AG04450 (cell line): ENCODE measurements around the gene ABLIM1. TPM values are rescaled to one million over a fixed set of nuclear protein-coding genes. Genes with fewer than 3 reads are reported as not detected.

Experiments
- CTCF ChIA-PET: fragments of 300-600, 350-600 bp; formaldehyde crosslinking; extraction: SDS; loops from one replicate; lab custom pipeline; 2022; ENCODE audit warnings: antibody characterized with exemption, inconsistent platforms; lab: Charles Lee
- POLR2A ChIA-PET: fragments of 350-600 bp; formaldehyde crosslinking; extraction: SDS; loops from one replicate; lab custom pipeline; 2021; ENCODE audit warnings: antibody characterized with exemption, inconsistent platforms; lab: Yijun Ruan, JAX
- DNase-seq: peaks from one replicate; pipeline ENCODE4 v3.0.0-alpha.2; 2011; ENCODE audit warnings: low read depth, low spot score
- H3K27ac ChIP-seq: one replicate; pipeline ENCODE4 v1.5.1; 2012; ENCODE audit warnings: low read depth, low read length, control low read depth
- H3K27me3 ChIP-seq: one replicate; pipeline ENCODE4 v1.6.0; 2012; ENCODE audit warnings: low read length; ENCODE audit not compliant: control insufficient read depth, insufficient read depth
- H3K4me3 ChIP-seq: 2 replicates; pipeline ENCODE4 v1.5.1; 2011; ENCODE audit warnings: mild to moderate bottlenecking, low read depth, low read length, control low read depth
- H3K9me3 ChIP-seq: 2 replicates; pipeline ENCODE4 v1.5.1; 2012; ENCODE audit warnings: low read length; ENCODE audit not compliant: control insufficient read depth, insufficient read depth
- polyA plus RNA-seq: library from polyadenylated mRNA; depleted of rRNA; stranded (reverse); fragments of >200 nt; gene quantifications from 2 replicates; pipeline ENCODE4 v1.2.3, GENCODE V29; 2011
- TF ChIP-seq, protein P1 (sequence below): IDR thresholded peaks from 2 replicates; pipeline ENCODE4 v1.5.1; 2011; ENCODE audit warnings: low read depth, low read length, control low read depth, inconsistent platforms

ABLIM1 gene
- polyA plus RNA-seq, 1 experiment: 6.4 TPM

DNA sequence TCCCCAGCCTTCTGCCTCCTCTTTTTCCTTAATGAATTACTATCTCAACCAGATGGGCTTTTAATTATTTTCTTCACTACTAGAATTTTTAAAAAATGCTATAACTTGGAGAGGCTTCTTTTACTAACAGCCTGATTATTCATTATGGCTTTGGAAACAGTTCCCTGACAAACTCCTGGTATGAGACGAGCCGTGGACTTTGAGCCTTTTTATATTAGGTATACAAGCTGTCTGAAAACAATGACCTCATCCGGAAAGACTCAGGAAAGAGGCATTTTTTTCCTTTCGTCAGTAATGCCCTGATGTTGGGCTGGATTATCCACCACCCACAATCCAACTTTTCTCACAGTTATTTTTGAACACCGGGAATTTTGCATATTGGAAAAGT is 26.7 kb upstream of the ABLIM1 start:
- Histone ChIP-seq H3K9me3 (no peaks in the 10 kb centered on the region), H3K27me3 (no peaks in the 10 kb centered on the region), H3K27ac (no peak overlapping the region), H3K4me3 (no peak overlapping the region)
- peak; percentile 39 for DNase-seq
- TF ChIP-seq, protein P1, sequence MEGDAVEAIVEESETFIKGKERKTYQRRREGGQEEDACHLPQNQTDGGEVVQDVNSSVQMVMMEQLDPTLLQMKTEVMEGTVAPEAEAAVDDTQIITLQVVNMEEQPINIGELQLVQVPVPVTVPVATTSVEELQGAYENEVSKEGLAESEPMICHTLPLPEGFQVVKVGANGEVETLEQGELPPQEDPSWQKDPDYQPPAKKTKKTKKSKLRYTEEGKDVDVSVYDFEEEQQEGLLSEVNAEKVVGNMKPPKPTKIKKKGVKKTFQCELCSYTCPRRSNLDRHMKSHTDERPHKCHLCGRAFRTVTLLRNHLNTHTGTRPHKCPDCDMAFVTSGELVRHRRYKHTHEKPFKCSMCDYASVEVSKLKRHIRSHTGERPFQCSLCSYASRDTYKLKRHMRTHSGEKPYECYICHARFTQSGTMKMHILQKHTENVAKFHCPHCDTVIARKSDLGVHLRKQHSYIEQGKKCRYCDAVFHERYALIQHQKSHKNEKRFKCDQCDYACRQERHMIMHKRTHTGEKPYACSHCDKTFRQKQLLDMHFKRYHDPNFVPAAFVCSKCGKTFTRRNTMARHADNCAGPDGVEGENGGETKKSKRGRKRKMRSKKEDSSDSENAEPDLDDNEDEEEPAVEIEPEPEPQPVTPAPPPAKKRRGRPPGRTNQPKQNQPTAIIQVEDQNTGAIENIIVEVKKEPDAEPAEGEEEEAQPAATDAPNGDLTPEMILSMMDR: no peak
- ChIA-PET POLR2A (interaction anchor here (0.6 kb wide), 1 partner anchor 83 kb away, joined by 4 read pairs; no protein-coding TSS in a partner anchor), CTCF (interaction anchor here (0.9 kb wide), 1 partner anchor 18 kb away, joined by 6 read pairs; no protein-coding TSS in a partner anchor)

DNA sequence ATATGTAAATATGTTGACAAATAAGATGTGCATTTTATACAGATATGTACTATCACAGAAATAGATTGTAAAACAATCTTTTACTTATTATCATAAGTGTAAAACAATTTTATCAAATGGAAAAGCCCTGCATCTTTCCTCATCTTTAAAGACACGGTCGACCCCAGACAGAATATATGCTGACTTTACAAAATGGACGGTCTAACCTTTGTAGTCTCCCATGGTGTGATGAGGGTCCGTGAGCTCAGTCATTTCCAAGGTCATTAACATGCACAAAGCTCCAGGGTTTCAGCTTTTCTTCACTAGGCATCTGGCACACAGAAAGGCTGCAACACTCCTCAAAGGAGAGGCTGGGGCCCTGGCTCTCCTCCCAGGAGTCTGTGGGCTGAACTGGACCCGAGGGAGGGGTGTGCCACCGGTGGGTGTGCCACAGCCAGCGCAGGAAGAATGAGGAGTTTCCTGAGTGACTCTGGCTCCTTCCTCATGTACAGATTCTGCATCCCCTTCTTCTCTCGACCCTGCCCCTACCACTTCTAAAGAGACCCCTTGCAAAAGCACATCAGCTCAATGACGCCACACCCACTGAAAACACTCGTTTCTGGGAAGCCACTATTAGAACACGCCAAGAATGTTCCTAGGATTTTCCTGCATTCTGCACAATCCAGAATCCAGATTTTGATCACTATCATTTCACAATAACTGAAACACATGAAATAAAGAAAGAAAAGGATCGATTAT is 26.2 kb upstream of the ABLIM1 start:
- no peaks in the 10 kb centered on the region for H3K27me3 ChIP-seq
- H3K27ac ChIP-seq: peak overlapping the region; percentile 43
- TF ChIP-seq, protein P1: no peak
- CTCF ChIA-PET: interaction anchor here (0.9 kb wide), 1 partner anchor 19 kb away, joined by 6 read pairs; no protein-coding TSS in a partner anchor
- DNase-seq: no peak
- POLR2A ChIA-PET: no interaction called here
- H3K9me3 ChIP-seq: no peaks in the 10 kb centered on the region
- peak overlapping the region; percentile 5; the same call in 1 of the 2 replicates for H3K4me3 ChIP-seq

DNA sequence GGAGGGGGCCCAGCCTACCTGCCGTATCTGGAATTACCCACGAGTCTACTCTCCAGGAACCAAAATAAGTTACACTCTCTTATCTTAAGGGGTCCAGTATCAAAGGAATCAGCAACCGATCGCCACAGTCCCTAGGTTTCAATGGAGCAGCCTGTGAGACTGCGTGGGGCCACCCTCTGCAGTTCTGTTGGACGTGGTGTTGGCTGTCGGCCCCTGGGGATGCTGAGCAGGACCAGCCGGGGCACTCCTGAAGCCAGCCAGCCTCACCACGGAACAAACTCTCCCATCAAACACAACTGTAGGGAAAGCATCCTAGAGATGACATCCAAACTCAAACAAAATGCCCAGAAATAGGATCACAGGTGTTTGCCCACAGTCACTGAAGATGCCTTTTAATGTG is 25.5 kb upstream of the ABLIM1 start:
- POLR2A ChIA-PET: no interaction called here
- DNase-seq: no peak
- H3K9me3 ChIP-seq: no peaks in the 10 kb centered on the region
- CTCF ChIA-PET: no interaction called here
- no peaks in the 10 kb centered on the region for H3K27me3 ChIP-seq
- no peak overlapping the region for H3K4me3 ChIP-seq
- TF ChIP-seq, protein P1: no peak
- H3K27ac ChIP-seq: no peak overlapping the region

DNA sequence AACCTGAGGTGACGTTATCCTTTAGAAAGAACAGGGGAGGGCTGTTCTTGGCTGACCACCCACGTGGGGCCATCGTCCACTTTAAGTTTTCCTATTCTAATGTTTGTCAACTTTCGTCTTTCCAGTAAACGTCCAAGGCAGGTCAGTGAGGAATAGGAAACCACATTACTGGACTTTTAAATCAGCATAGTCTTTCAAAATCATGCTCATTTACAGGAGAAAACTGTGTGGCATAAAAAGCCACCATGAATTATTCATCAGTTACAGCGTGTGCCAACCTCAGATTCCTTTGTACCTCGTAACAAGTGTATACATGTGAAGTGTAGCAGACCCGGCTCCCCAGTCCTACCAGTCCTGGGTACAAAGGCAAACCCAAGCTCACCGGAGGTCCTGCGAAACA is 25.1 kb upstream of the ABLIM1 start:
- POLR2A ChIA-PET: no interaction called here

More for the DNA sequence above, 25.1 kb upstream of the ABLIM1 start:
- Histone ChIP-seq H3K27me3 (no peaks in the 10 kb centered on the region), H3K9me3 (no peaks in the 10 kb centered on the region), H3K4me3 (no peak overlapping the region), H3K27ac (no peak overlapping the region)
- DNase-seq: no peak
- TF ChIP-seq, protein P1: no peak
- CTCF ChIA-PET: no interaction called here
